Lower lobe of right lung (tissue), 2 donors: ENCODE measurements around the gene TRMT1L. TPM values are rescaled to one million over a fixed set of nuclear protein-coding genes. Genes with fewer than 3 reads are reported as not detected.

Experiments used
- ATAC-seq, 2 donors: fragments of 200-7000 bp; cut with Tn5 transposase; one replicate each; pipeline ENCODE4 v1.9.1; 2020 to 2022; ENCODE audit warnings: mild to moderate bottlenecking in 2 of 2, moderate library complexity in 2 of 2
- DNase-seq: peaks from one replicate; pipeline ENCODE4 v3.0.0-alpha.2; 2020
- H3K27ac ChIP-seq: fragments of 200-600 bp; one replicate; pipeline ENCODE4 v1.8.0; 2022
- H3K27me3 ChIP-seq: fragments of 200-600 bp; one replicate; pipeline ENCODE4 v1.8.0; 2022; ENCODE audit warnings: low read depth
- H3K36me3 ChIP-seq: fragments of 200-600 bp; one replicate; pipeline ENCODE4 v1.8.0; 2022; ENCODE audit warnings: mild to moderate bottlenecking
- H3K4me1 ChIP-seq: fragments of 200-600 bp; one replicate; pipeline ENCODE4 v1.8.0; 2022
- H3K4me3 ChIP-seq: fragments of 200-600 bp; one replicate; pipeline ENCODE4 v1.8.0; 2022; ENCODE audit warnings: mild to moderate bottlenecking
- H3K9me3 ChIP-seq: fragments of 200-600 bp; one replicate; pipeline ENCODE4 v1.8.0; 2022
- CTCF ChIP-seq: fragments of 200-600 bp; IDR thresholded peaks from one replicate; pipeline ENCODE4 v1.8.0; 2022; ENCODE audit warnings: antibody characterized with exemption, mild to moderate bottlenecking
- intact Hi-C: fragments of 100-400 bp; cut with DNase I; formaldehyde crosslinking; loops from one replicate; pipeline ENCODE4 v1.11.0; 2022
- total RNA-seq: library from RNA; stranded (reverse); fragmentation: NEBNext Ultra II Directional; extraction: Animal tissue kit (Norgen Biotek cat#: 25700); gene quantifications from one replicate; pipeline ENCODE4 v1.2.1, GENCODE V29; 2021
- donor health status: DM: no; HTN: yes; CAD: no; lungs with severe emphysema.

TRMT1L gene
- total RNA-seq, 1 donor from 2014 or later, result 14.9 TPM

GRCh38 chr1:185155600-185156287 is 1.0 kb downstream of the TRMT1L start:
- ATAC-seq, result no peak
- H3K27ac ChIP-seq, result peak overlapping the region; percentile 99
- no peak for TF ChIP-seq CTCF
- intact Hi-C loops, result no loop called here
- peaks cover 44% of the 10 kb centered on the region for H3K4me1 ChIP-seq
- H3K9me3 ChIP-seq, result no peaks in the 10 kb centered on the region
- peaks cover 2% of the 10 kb centered on the region for H3K36me3 ChIP-seq
- H3K4me3 ChIP-seq, result peak overlapping the region; percentile 87
- no peak for DNase-seq
- H3K27me3 ChIP-seq, result no peaks in the 10 kb centered on the region

- no peak for TF ChIP-seq CTCF
- intact Hi-C loops, result no loop called here
- DNase-seq (no peak), ATAC-seq (no peak)
- peak overlapping the region; percentile 87 for H3K4me3 ChIP-seq
- H3K36me3 ChIP-seq, result peaks cover 10% of the 10 kb centered on the region
- H3K9me3 ChIP-seq, result no peaks in the 10 kb centered on the region
- H3K27me3 ChIP-seq, result no peaks in the 10 kb centered on the region
- H3K27ac ChIP-seq, result peak overlapping the region; percentile 99
- H3K4me1 ChIP-seq, result peaks cover 44% of the 10 kb centered on the region
Measured at GRCh38 chr1:185154912-185155513, 1.7 kb downstream of the TRMT1L start.

- no peak for DNase-seq
- intact Hi-C loops, result no loop called here
- peaks cover 33% of the 10 kb centered on the region for H3K4me1 ChIP-seq
Measured at GRCh38 chr1:185152187-185152767, 4.5 kb downstream of the TRMT1L start.

GRCh38 chr1:185151215-185151614 is 5.5 kb downstream of the TRMT1L start:
- intact Hi-C loops, result no loop called here
- Histone ChIP-seq H3K4me3 (no peak overlapping the region), H3K9me3 (no peaks in the 10 kb centered on the region), H3K27ac (no peak overlapping the region), H3K4me1 (peaks cover 33% of the 10 kb centered on the region), H3K27me3 (no peaks in the 10 kb centered on the region), H3K36me3 (peaks cover 48% of the 10 kb centered on the region)
- no peak for ATAC-seq
- no peak for DNase-seq
- no peak for TF ChIP-seq CTCF

More at GRCh38 chr1:185152187-185152767, 4.5 kb downstream of the TRMT1L start:
- H3K36me3 ChIP-seq, result peaks cover 37% of the 10 kb centered on the region
- H3K27ac ChIP-seq, result no peak overlapping the region
- TF ChIP-seq CTCF, result no peak
- H3K4me3 ChIP-seq, result no peak overlapping the region
- no peaks in the 10 kb centered on the region for H3K27me3 ChIP-seq
- H3K9me3 ChIP-seq, result no peaks in the 10 kb centered on the region
- ATAC-seq, result no peak

- H3K4me1 ChIP-seq, result no peaks in the 10 kb centered on the region
- H3K27me3 ChIP-seq, result no peaks in the 10 kb centered on the region
- no peak overlapping the region for H3K4me3 ChIP-seq
- intact Hi-C loops, result no loop called here
- no peak overlapping the region for H3K27ac ChIP-seq
- H3K36me3 ChIP-seq, result peaks cover 98% of the 10 kb centered on the region
- ATAC-seq (no peak), DNase-seq (no peak)
- H3K9me3 ChIP-seq, result no peaks in the 10 kb centered on the region
- no peak for TF ChIP-seq CTCF
Measured at GRCh38 chr1:185144233-185144632, 12.5 kb downstream of the TRMT1L start.
